NK-92 (cell line): Measurements from ENCODE around the gene FEN1.

Source experiments
- DNase-seq: peaks from one replicate; lab custom pipeline; 2025; ENCODE audit not compliant: unreplicated experiment; lab: John Stamatoyannopoulos, UW

The FEN1 gene

GRCh38 chr11:61756452-61757212, 36.1 kb upstream of the FEN1 start:
- no peak for DNase-seq

GRCh38 chr11:61757213-61757862, 35.4 kb upstream of the FEN1 start:
- no peak for DNase-seq

GRCh38 chr11:61760946-61761345, 31.8 kb upstream of the FEN1 start:
- no peak for DNase-seq

GRCh38 chr11:61761440-61762222, 31.1 kb upstream of the FEN1 start:
- no peak for DNase-seq

- DNase-seq, result no peak
These were observed 30.5 kb upstream of the FEN1 start for GRCh38 chr11:61762223-61762615.

GRCh38 chr11:61762798-61763197, 29.9 kb upstream of the FEN1 start:
- no peak for DNase-seq

GRCh38 chr11:61763930-61764605, 28.6 kb upstream of the FEN1 start:
- DNase-seq, result no peak

GRCh38 chr11:61764606-61765260, 28.0 kb upstream of the FEN1 start:
- no peak for DNase-seq

GRCh38 chr11:61765550-61766253, 27.0 kb upstream of the FEN1 start:
- no peak for DNase-seq

GRCh38 chr11:61766353-61766841, 26.3 kb upstream of the FEN1 start:
- no peak for DNase-seq

GRCh38 chr11:61768376-61769076, 24.2 kb upstream of the FEN1 start:
- no peak for DNase-seq

GRCh38 chr11:61769169-61769920, 23.4 kb upstream of the FEN1 start:
- no peak for DNase-seq

- no peak for DNase-seq
These were observed 22.6 kb upstream of the FEN1 start for GRCh38 chr11:61769946-61770683.

GRCh38 chr11:61771195-61771894, 21.4 kb upstream of the FEN1 start:
- no peak for DNase-seq

- DNase-seq, result no peak
These were observed 20.7 kb upstream of the FEN1 start for GRCh38 chr11:61771985-61772455.

- DNase-seq, result no peak
These were observed 19.4 kb upstream of the FEN1 start for GRCh38 chr11:61773356-61773755.

- no peak for DNase-seq
These were observed 18.9 kb upstream of the FEN1 start for GRCh38 chr11:61773809-61774208.
